ENCODE data around the gene ZNF565.
"Not testable (repeated sequence)": the region's sequence is repeated elsewhere in the genome, so short reads cannot be mapped to it uniquely, and the experiment has no call there.

Gene ZNF565

GRCh38 chr19:36214386-36215275 is at the start of gene ZNF565, which contains the start of gene ZNF146:
ZNF565 (minus strand) TSS chr19:36214665; CDS start chr19:36201985, 12,680 bp downstream.
ZNF146 (plus strand) TSS chr19:36215106; CDS start chr19:36236441, 21,335 bp downstream.
- DNase-seq (ENCODE audit: low spot score) = peak; percentile 100

DNA sequence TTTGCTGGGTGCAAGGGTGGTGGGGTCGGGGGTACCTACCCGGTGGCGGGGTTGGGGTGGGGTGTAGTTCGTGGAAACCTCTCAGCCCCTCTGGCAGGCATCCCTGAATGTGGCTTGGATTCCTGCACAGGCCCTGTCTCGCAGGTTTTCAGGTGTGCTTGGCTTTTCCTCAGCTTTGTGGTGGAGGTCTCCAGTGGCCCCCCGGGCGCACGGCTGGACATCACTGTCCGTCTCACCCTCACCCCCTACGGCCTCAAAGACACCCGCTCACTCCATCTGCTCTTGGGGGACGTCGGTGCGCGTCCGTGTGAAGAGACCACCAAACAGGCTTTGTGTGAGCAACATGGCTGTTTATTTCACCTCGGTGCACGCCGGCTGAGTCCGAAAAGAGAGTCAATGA is 44.7 kb upstream of the ZNF565 start:
- DNase-seq (ENCODE audit: low spot score) = no peak

- no peak for DNase-seq (ENCODE audit: low spot score)
Measured at GRCh38 chr19:36258028-36258875, 43.8 kb upstream of the ZNF565 start.

GRCh38 chr19:36257520-36257876 is 43.0 kb upstream of the ZNF565 start:
- DNase-seq (ENCODE audit: low spot score) = no peak

DNA sequence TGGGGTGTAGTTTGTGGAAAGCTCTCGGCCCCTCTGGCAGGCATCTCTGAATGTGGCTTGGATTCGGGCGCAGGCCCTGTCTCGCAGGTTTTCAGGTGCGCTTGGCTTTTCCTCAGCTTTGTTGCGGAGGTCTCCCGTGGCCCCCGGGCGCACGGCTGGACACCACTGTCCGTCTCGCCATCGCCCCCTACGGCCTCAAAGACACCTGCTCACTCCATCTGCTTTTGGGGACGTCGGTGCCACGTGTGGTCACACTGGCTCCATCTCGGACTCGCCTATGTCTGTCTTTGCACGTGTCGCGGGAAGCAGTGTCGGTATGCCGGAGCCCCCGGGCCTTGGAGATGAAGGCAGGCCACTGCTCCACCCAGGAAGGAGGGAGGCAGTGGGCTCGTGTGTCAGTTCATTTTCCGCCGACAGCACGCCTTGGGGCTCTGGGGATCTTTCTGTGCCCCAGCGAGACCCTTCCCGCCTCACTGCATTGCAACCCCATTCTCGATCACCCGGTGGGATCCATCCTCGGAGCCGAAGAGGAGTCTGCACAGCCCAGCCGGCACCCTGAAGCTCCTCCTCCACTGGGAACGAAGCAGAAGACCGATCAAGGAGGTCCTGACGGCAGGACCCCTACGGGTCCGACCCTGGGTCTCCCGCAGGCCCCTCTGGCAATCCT is 42.5 kb upstream of the ZNF565 start:
- no peak for DNase-seq (ENCODE audit: low spot score)

GRCh38 chr19:36256064-36256463 is 41.6 kb upstream of the ZNF565 start:
- DNase-seq (ENCODE audit: low spot score) = no peak

DNA sequence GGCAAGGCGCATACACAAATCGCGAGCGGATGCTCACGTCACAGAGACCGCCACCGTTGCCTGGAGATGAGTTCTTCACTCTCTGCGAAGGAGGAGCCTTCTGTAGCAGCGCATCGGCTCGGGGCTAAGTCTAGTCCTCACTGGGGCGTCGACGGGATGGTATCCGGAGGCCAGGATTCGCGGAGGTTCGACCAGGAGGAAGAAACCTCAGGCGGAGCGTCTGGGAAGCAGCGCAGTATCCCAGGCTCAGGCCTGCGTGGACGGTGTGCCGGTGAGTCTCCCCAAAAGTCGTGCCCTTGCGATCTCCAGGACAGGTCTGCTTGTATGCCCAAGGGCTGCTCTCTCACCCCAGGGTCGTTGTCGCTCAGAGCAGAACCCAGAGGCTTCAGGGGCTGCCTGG is 40.9 kb upstream of the ZNF565 start:
- no peak for DNase-seq (ENCODE audit: low spot score)

DNA sequence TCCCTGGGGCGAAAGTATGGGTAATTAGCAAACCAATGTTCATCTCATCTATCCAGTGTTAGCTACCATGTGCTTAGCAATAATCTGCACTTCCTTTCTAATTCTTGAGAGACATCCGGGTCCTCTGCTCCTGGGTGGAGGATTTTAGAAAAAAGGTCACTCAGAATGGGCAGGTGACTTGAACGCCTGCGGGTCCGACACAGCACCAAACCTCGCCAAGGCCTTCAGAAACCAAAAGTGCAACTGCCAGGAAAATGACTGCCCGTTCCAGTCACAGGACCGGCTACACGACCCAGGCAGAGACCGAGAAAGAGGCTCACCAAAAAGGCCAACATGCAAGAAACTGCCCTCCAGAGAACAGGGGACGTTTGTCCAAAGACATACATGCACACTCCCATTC is 40.4 kb upstream of the ZNF565 start:
- DNase-seq (ENCODE audit: low spot score) = no peak

GRCh38 chr19:36252047-36252446 is 37.6 kb upstream of the ZNF565 start:
- DNase-seq (ENCODE audit: low spot score) = no peak

DNA sequence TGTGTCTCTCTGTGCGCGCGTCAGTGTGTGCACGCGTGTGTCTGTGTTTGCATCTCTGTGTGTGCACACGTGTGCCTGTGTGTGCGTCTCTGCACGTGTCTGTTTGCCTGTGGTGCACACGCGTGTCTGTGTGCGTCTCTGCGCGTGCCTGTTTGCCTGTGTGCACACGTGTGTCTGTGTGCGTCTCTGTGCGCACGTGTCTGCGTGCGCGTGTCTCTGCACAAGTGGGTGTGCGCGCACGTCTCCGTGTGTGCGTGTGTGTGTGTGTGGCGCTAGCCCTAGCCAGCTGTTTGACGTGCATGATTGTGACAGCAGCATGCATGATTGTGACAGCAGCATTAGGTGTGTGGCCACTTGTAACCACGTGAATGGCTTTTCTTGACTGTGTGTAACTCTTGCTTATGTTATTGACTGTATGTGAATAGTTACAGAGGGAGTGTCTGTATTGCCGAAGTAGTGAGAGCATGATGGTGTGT is 31.6 kb upstream of the ZNF565 start:
- DNase-seq (ENCODE audit: low spot score) = no peak

DNA sequence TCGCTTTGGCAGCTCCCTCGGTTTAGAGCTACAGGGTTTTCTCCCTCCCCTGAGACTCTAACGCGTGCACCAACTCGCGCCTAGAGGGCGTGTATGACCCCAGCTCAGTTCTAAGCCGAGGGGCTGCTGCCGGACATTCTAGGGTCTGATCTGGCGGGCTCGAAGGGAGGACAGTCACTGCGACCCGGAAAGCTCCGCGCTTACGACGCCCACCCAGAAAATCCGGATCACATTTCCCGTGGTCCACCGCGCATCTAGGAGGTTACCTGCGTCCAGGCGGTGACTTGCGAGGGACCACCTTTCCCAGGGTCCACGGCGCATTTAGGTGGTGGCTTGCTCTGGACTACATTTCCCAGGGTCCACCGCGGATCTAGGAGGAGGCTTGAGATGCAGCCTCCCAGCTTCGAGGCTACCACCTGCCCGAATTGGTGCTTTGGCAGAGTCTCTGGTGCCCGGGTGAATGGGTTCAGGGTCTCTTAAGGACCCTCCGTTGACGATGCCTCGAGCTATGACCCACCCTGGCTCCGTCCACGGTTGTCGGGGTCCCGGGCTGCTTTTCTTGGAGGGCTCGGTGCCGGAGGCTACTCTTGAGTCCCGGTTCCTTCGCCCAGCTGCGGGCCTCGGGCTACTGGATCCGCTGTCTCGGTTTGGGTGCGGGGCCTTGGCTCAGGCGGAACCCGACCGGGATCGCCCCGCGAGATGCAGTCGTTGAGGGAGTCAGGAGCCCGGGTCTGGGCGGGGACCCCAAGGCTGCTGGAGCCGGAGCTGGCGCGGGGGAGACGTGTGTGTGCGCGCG is 30.9 kb upstream of the ZNF565 start:
- no peak for DNase-seq (ENCODE audit: low spot score)

GRCh38 chr19:36244066-36244465 is 29.6 kb upstream of the ZNF565 start:
- no peak for DNase-seq (ENCODE audit: low spot score)

DNA sequence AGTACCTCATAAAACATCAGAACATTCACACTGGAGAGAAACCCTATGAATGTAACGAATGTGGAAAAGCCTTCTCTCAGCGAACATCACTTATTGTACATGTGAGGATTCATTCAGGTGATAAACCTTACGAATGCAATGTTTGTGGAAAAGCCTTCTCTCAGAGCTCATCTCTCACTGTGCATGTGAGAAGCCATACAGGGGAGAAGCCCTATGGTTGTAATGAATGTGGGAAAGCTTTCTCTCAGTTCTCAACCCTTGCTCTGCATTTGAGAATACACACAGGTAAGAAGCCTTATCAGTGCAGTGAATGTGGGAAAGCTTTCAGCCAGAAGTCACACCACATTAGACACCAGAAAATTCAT is 22.5 kb upstream of the ZNF565 start:
- DNase-seq (ENCODE audit: low spot score) = no peak

GRCh38 chr19:36236304-36236945 is 22.0 kb upstream of the ZNF565 start:
- DNase-seq (ENCODE audit: low spot score) = no peak

- not testable (repeated sequence) for DNase-seq (ENCODE audit: low spot score)
Measured at GRCh38 chr19:36233626-36234025, 19.2 kb upstream of the ZNF565 start.

DNA sequence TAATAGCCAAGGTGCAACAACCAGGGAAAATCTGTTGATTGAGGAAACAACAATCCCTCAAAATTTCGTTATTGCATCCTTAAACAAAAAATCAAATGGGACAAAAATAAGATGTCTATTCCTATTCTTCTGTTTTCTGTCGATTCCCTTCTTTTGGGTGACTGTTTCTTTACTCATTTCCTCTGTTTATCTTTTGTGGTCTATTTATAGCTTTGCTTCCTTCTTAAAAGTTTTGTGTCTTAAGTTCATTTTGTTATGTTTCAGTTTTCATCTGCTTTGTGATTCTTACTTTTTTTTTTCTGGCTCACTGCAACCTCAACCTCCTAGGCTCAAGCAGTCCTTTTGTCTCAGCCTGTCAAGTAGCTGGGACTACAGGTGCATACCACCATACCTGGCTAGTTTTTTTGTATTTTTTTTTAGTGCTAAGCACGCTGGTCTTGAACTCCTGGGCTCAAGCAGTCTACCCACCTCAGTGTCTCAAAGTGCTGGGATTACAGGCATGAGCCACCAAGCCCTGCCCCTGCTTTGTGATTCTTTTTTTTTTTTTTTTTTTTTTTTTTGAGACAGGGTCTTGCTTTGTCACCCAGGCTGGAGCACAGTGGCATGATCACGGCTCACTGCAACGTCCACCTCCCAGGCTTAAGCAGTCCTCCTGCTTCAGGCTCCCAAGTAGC is 10.9 kb upstream of the ZNF565 start:
- DNase-seq (ENCODE audit: low spot score) = no peak

DNA sequence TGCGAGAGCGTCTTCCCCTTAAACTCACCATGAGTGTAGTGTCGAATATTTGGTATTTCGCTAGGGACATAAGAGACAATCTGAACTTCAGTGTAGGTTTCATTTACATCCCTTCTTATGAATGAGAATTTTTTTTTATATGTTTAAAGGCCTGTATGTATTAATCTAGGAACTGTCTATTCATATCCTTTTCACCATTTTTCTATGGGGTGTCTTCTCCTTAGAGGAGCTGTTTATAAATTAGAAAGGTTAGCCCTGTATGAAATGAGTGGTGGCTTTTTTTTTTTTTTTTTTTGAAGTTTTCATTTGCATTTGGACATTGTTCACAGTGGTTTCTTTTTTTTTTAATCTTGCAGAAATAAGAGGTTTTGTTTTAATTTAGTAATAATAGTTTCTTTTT is 8.0 kb upstream of the ZNF565 start:
- no peak for DNase-seq (ENCODE audit: low spot score)

DNA sequence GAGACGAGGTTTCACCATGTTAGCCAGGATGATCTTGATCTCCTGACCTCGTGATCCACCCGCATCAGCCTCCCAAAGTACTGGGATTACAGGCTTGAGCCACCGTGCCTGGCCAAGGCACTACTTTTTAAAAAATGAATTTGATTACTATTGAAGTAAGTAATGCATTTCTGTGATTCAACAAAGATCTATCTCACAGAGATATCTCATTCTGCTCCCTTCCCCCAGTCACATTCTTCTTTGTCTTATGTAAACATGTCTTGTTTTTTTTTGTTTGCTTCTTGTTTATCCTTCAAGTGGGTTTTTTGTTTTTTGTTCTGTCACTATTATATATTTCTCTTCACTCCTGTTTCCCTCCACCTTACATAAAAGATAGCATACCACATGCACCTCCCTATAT is 7.0 kb upstream of the ZNF565 start:
- DNase-seq (ENCODE audit: low spot score) = no peak

- no peak for DNase-seq (ENCODE audit: low spot score)
Measured at GRCh38 chr19:36215276-36216123, 1.0 kb upstream of the ZNF565 start.

DNA sequence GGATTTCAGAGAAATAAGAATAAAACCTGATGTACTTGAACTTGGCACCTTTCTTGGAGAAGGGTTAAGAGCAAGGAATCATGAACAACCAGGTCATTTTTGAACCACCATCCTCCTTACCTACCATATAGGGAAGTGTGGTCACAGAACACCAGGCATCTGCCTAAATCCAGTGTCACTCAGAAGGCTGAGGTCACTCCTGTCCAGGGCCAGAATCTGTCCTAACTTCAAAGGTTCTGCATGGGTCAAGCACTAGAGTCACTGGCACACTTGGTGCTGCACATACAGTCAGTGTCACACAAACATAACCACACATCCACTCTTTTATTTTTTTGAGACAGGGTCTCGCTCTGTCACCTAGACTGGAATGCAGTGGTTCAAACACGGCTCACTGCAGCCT is 1.6 kb downstream of the ZNF565 start:
- no peak for DNase-seq (ENCODE audit: low spot score)
